Mucosa of descending colon (tissue), 3 donors: ENCODE measurements around the gene PLB1. TPM values are rescaled to one million over a fixed set of nuclear protein-coding genes. Genes with fewer than 3 reads are reported as not detected.

Experiments used
- ATAC-seq: fragments of 200-7000 bp; cut with Tn5 transposase; one replicate; pipeline ENCODE4 v1.9.1; 2020; ENCODE audit warnings: mild to moderate bottlenecking, moderate library complexity
- DNase-seq, 3 donors: peaks; one replicate each; pipeline ENCODE4 v3.0.0-alpha.2; 2020
- H3K36me3 ChIP-seq: fragments of 200-600 bp; one replicate; pipeline ENCODE4 v1.8.0; 2021; ENCODE audit warnings: low read depth, mild to moderate bottlenecking
- H3K4me1 ChIP-seq: fragments of 200-600 bp; one replicate; pipeline ENCODE4 v1.8.0; 2021; ENCODE audit warnings: low read depth, mild to moderate bottlenecking
- H3K4me3 ChIP-seq: fragments of 200-600 bp; one replicate; pipeline ENCODE4 v1.8.0; 2021; ENCODE audit warnings: mild to moderate bottlenecking
- H3K9me3 ChIP-seq: fragments of 200-600 bp; one replicate; pipeline ENCODE4 v1.8.0; 2021; ENCODE audit warnings: mild to moderate bottlenecking
- intact Hi-C, 2 donors: fragments of 100-400 bp; cut with DNase I in 1 of 2; cut with micrococcal nuclease in 1 of 2; formaldehyde crosslinking; loops; one replicate each; pipeline versions ENCODE4 v1.11.0 to v1.11.1; 2022; cut with DNase I, micrococcal nuclease
- total RNA-seq, 3 donors: library from RNA; stranded (reverse); fragmentation: NEBNext Ultra II Directional in 2 of 3; extraction: Animal tissue kit (Norgen Biotek cat#: 25700) in 2 of 3; gene quantifications; one replicate each; pipeline versions ENCODE4 v1.2.1 to v1.2.4, GENCODE V29; 2021 to 2023
- TF ChIP-seq, protein P1 (sequence below): fragments of 200-600 bp; IDR thresholded peaks from one replicate; pipeline ENCODE4 v1.8.0; 2022; ENCODE audit warnings: antibody characterized with exemption, mild to moderate bottlenecking
- donor health status: DM: no; HTN: no; CAD: no; lungs with moderate emphysema.
- donor health status: DM: no; HTN: no; CAD: no.
- donor health status: DM: no; HTN: yes; CAD: no.

Gene PLB1
- total RNA-seq, 3 donors from 2014 or later, result 2.4 to 4.9 (median 3.6) TPM

GRCh38 chr2:28493636-28494035 lies 2.2 kb upstream of the PLB1 start:
- H3K4me3 ChIP-seq, result no peak overlapping the region
- no peaks in the 10 kb centered on the region for H3K9me3 ChIP-seq
- H3K4me1 ChIP-seq, result peaks cover 3% of the 10 kb centered on the region
- TF ChIP-seq, protein P1, sequence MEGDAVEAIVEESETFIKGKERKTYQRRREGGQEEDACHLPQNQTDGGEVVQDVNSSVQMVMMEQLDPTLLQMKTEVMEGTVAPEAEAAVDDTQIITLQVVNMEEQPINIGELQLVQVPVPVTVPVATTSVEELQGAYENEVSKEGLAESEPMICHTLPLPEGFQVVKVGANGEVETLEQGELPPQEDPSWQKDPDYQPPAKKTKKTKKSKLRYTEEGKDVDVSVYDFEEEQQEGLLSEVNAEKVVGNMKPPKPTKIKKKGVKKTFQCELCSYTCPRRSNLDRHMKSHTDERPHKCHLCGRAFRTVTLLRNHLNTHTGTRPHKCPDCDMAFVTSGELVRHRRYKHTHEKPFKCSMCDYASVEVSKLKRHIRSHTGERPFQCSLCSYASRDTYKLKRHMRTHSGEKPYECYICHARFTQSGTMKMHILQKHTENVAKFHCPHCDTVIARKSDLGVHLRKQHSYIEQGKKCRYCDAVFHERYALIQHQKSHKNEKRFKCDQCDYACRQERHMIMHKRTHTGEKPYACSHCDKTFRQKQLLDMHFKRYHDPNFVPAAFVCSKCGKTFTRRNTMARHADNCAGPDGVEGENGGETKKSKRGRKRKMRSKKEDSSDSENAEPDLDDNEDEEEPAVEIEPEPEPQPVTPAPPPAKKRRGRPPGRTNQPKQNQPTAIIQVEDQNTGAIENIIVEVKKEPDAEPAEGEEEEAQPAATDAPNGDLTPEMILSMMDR, result no peak
- H3K36me3 ChIP-seq, result no peaks in the 10 kb centered on the region
- intact Hi-C loops, result no loop called here
- ATAC-seq (no peak), DNase-seq (no peak)

GRCh38 chr2:28496781-28497180 lies 921 bp downstream of the PLB1 start:
- DNase-seq (no peak), ATAC-seq (no peak)
- TF ChIP-seq, protein P1, result no peak
- H3K9me3 ChIP-seq, result no peaks in the 10 kb centered on the region
- intact Hi-C loops, result no loop called here
- H3K4me1 ChIP-seq, result peaks cover 3% of the 10 kb centered on the region
- H3K36me3 ChIP-seq, result no peaks in the 10 kb centered on the region
- H3K4me3 ChIP-seq, result no peak overlapping the region

GRCh38 chr2:28497206-28497605 lies 1.3 kb downstream of the PLB1 start:
- intact Hi-C loops, result no loop called here
- TF ChIP-seq, protein P1, result no peak
- H3K4me1 ChIP-seq, result peaks cover 3% of the 10 kb centered on the region
- ATAC-seq (no peak), DNase-seq (no peak)
- no peak overlapping the region for H3K4me3 ChIP-seq
- no peaks in the 10 kb centered on the region for H3K9me3 ChIP-seq
- H3K36me3 ChIP-seq, result no peaks in the 10 kb centered on the region

- H3K4me1 ChIP-seq, result no peaks in the 10 kb centered on the region
- no peaks in the 10 kb centered on the region for H3K36me3 ChIP-seq
- H3K9me3 ChIP-seq, result no peaks in the 10 kb centered on the region
- TF ChIP-seq, protein P1, result no peak
- intact Hi-C loops, result no loop called here
- ATAC-seq (no peak), DNase-seq (no peak)
- no peak overlapping the region for H3K4me3 ChIP-seq
These were observed 3.4 kb downstream of the PLB1 start for GRCh38 chr2:28499282-28499681.

GRCh38 chr2:28505361-28505760 lies 9.5 kb downstream of the PLB1 start:
- H3K9me3 ChIP-seq, result no peaks in the 10 kb centered on the region
- TF ChIP-seq, protein P1, result no peak
- H3K4me1 ChIP-seq, result no peaks in the 10 kb centered on the region
- DNase-seq (no peak), ATAC-seq (no peak)
- intact Hi-C loops, result no loop called here
- no peak overlapping the region for H3K4me3 ChIP-seq
- no peaks in the 10 kb centered on the region for H3K36me3 ChIP-seq
